Left forelimb (tissue), 1 donor: ENCODE measurements around the gene EVL.
"Not testable (repeated sequence)": the region's sequence is repeated elsewhere in the genome, so short reads cannot be mapped to it uniquely, and the experiment has no call there.

Source experiments
- DNase-seq: peaks from one replicate; pipeline ENCODE4 v3.0.0-alpha.2; 2018; ENCODE audit warnings: low spot score

The EVL gene

GRCh38 chr14:100065111-100065871 is at the start of gene EVL:
EVL (plus strand) TSS chr14:100065422; CDS start chr14:100065501, 79 bp downstream.
- DNase-seq: no peak

- DNase-seq: no peak
Observed at GRCh38 chr14:100017553-100017952, 47.7 kb upstream of the EVL start.

GRCh38 chr14:100018054-100018453 is 47.2 kb upstream of the EVL start:
- no peak for DNase-seq

- no peak for DNase-seq
Observed at GRCh38 chr14:100018482-100018881, 46.7 kb upstream of the EVL start.

GRCh38 chr14:100019156-100019744 is 46.0 kb upstream of the EVL start:
- DNase-seq: no peak

GRCh38 chr14:100020629-100021028 is 44.6 kb upstream of the EVL start:
- no peak for DNase-seq

- no peak for DNase-seq
Observed at GRCh38 chr14:100022772-100023451, 42.3 kb upstream of the EVL start.

- no peak for DNase-seq
Observed at GRCh38 chr14:100025111-100025510, 40.1 kb upstream of the EVL start.

GRCh38 chr14:100027771-100028490 is 37.3 kb upstream of the EVL start:
- no peak for DNase-seq

GRCh38 chr14:100028990-100029677 is 36.1 kb upstream of the EVL start:
- no peak for DNase-seq

GRCh38 chr14:100030006-100030405 is 35.2 kb upstream of the EVL start:
- DNase-seq: not testable (repeated sequence)

GRCh38 chr14:100030452-100031153 is 34.6 kb upstream of the EVL start:
- DNase-seq: no peak

GRCh38 chr14:100031506-100032281 is 33.5 kb upstream of the EVL start:
- DNase-seq: no peak

GRCh38 chr14:100032738-100033137 is 32.5 kb upstream of the EVL start:
- no peak for DNase-seq

GRCh38 chr14:100033347-100034075 is 31.7 kb upstream of the EVL start:
- no peak for DNase-seq

GRCh38 chr14:100034468-100034867 is 30.8 kb upstream of the EVL start:
- DNase-seq: no peak

GRCh38 chr14:100034961-100035500 is 30.2 kb upstream of the EVL start:
- DNase-seq: no peak

GRCh38 chr14:100035700-100036099 is 29.5 kb upstream of the EVL start:
- no peak for DNase-seq

GRCh38 chr14:100037353-100037752 is 27.9 kb upstream of the EVL start:
- DNase-seq: no peak
